HepG2 (cell line): ENCODE data around the gene TAS1R3.

Experiments used
- CTCF ChIP-seq: sonication (generic); formaldehyde crosslinking; IDR thresholded peaks from 2 replicates; pipeline ENCODE4 v1.5.0; 2020; ENCODE audit warnings: mild to moderate bottlenecking, missing genetic modification reagents, moderate library complexity
- ELK4 ChIP-seq: sonication (generic); formaldehyde crosslinking; IDR thresholded peaks from 2 replicates; pipeline ENCODE4 v1.9.0; 2021; ENCODE audit warnings: missing genetic modification reagents, borderline replicate concordance
- FOXO4 ChIP-seq: sonication (generic); formaldehyde crosslinking; conservative IDR thresholded peaks from 2 replicates; pipeline ENCODE4 v1.8.1; 2023; ENCODE audit warnings: missing genetic modification reagents
- HNF4G ChIP-seq, 2 experiments: sonication (generic) in 1 of 2; formaldehyde crosslinking in 1 of 2; IDR thresholded peaks; 2 replicates each; pipeline versions ENCODE4 v1.4.0 to v1.6.1; 2011 to 2020; ENCODE audit warnings: borderline replicate concordance in 2 of 2, low read depth in 2 of 2, mild to moderate bottlenecking in 2 of 2, low read length in 1 of 2, missing genetic modification reagents in 1 of 2, moderate library complexity in 1 of 2
- KMT2B ChIP-seq: IDR thresholded peaks from 2 replicates; pipeline ENCODE4 v1.6.1; 2016; ENCODE audit warnings: missing genetic modification reagents, missing compliant biosample characterization
- POLR2A ChIP-seq, 2 experiments: IDR thresholded peaks; 2 replicates each; pipeline ENCODE4 v1.6.1; 2011; ENCODE audit warnings: low read depth in 2 of 2, low read length in 2 of 2, mild to moderate bottlenecking in 1 of 2, moderate library complexity in 1 of 2; ENCODE audit not compliant: insufficient read depth in 1 of 2
- RBFOX2 ChIP-seq: fragments of 200-400 bp; formaldehyde crosslinking; IDR thresholded peaks from 2 replicates; pipeline ENCODE4 v1.6.1; 2017; ENCODE audit warnings: low read depth, mild to moderate bottlenecking, low read length
- SMARCC2 ChIP-seq: fragments of 450-650 bp; IDR thresholded peaks from 2 replicates; pipeline ENCODE4 v1.6.1; 2017; ENCODE audit warnings: antibody characterized with exemption, mild to moderate bottlenecking
- STAT6 ChIP-seq: sonication (generic); formaldehyde crosslinking; IDR thresholded peaks from 2 replicates; pipeline ENCODE4 v1.4.0; 2020; ENCODE audit warnings: missing genetic modification reagents, mild to moderate bottlenecking, borderline replicate concordance
- ZBTB26 ChIP-seq: IDR thresholded peaks from 2 replicates; pipeline ENCODE4 v1.6.1; 2016; ENCODE audit warnings: missing compliant biosample characterization, missing genetic modification reagents, borderline replicate concordance

- TF ChIP-seq FOXO4 (no peak), SMARCC2 (no peak), HNF4G (IDR thresholded peaks at IDR 0.05; ENCODE audit: borderline replicate concordance, low read depth, low read length) (no peak), HNF4G (CRISPR knock-in tag; IDR thresholded peaks at IDR 0.05; ENCODE audit: borderline replicate concordance, low read depth) (no peak), KMT2B (CRISPR knock-in tag) (no peak), ELK4 (CRISPR knock-in tag) (no peak), RBFOX2 (no peak), POLR2A (IDR thresholded peaks at IDR 0.05; ENCODE audit: insufficient read depth in 1 of 2, low read depth in 2 of 2, low read length in 2 of 2) (no peak), ZBTB26 (no peak), CTCF (CRISPR knock-in tag) (no peak), STAT6 (CRISPR knock-in tag) (no peak)
Observed at GRCh38 chr1:1377540-1378205, 46.6 kb downstream of the TAS1R3 start.
